ENCODE results near the gene SYCN.

GRCh38 chr19:39247701-39248664, 43.9 kb upstream of the SYCN start:
- no peak for TF ChIP-seq CTCF (IDR thresholded peaks at IDR 0.05)
- no peak for TF ChIP-seq EZH2 (IDR thresholded peaks at IDR 0.05; ENCODE audit: borderline replicate concordance, insufficient read depth, low read depth, low read length, poor library complexity, severe bottlenecking)
